ENCODE data around the gene NT5DC3. TPM values are rescaled to one million over a fixed set of nuclear protein-coding genes. Genes with fewer than 3 reads are reported as not detected.

The NT5DC3 gene
- total RNA-seq, 3 donors from 2014 or later (not counting 1 experiment from before 2014, with no cell fraction given) = 1.1 to 2.1 (median 1.4) TPM

DNA sequence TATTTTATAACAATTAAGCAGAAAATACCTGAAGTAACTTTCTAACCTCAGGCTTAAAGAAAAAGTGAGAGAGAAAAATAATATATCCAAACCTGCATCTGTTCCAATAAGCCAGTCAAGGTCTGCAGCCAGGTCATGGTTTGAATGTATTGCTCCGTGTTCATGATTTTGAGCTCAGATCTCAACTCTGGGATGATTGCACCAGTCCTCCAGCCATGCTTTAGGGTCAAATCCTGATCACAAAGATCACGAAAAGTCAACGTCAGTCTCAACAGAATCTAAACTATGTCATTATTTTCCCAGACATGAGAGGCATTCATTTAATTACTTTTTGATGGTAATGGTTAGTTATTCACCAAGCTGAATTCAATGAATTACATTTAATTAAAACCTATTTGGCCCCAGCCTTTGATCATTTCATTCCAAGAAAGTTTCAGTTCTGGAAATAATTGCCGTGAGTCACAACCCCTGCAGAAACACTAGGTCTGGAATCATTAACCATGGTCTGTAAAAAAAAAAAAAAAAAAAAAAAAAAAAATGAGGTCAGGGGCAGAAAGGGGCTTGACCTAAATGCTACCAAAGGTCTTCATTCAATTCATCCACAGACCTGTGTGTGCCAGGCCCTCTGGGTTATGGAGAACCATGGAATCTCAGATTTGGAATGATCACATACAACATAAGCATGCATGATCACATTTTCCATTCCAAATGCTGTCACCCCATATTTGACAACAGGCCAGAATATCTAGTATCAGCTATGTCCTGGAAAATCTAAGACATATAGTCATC is 55.6 kb downstream of the NT5DC3 start:
- no peaks in the 10 kb centered on the region for H3K4me1 ChIP-seq (ENCODE audit: control insufficient read depth, insufficient read depth, low read length)
- H3K27ac ChIP-seq (ENCODE audit: low read length) = no peak overlapping the region
- ATAC-seq = no peak
- TF ChIP-seq, protein P1, sequence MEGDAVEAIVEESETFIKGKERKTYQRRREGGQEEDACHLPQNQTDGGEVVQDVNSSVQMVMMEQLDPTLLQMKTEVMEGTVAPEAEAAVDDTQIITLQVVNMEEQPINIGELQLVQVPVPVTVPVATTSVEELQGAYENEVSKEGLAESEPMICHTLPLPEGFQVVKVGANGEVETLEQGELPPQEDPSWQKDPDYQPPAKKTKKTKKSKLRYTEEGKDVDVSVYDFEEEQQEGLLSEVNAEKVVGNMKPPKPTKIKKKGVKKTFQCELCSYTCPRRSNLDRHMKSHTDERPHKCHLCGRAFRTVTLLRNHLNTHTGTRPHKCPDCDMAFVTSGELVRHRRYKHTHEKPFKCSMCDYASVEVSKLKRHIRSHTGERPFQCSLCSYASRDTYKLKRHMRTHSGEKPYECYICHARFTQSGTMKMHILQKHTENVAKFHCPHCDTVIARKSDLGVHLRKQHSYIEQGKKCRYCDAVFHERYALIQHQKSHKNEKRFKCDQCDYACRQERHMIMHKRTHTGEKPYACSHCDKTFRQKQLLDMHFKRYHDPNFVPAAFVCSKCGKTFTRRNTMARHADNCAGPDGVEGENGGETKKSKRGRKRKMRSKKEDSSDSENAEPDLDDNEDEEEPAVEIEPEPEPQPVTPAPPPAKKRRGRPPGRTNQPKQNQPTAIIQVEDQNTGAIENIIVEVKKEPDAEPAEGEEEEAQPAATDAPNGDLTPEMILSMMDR (IDR thresholded peaks at IDR 0.05) = no peak
- no peaks in the 10 kb centered on the region for H3K36me3 Mint-ChIP-seq
- no peaks in the 10 kb centered on the region for H3K27me3 ChIP-seq (ENCODE audit: control insufficient read depth, insufficient read depth, low read length)
- no peak overlapping the region for H3K4me3 ChIP-seq (ENCODE audit: low read length)
- H3K36me3 ChIP-seq (ENCODE audit: control insufficient read depth, insufficient read depth, low read length) = peaks cover 2% of the 10 kb centered on the region
- intact Hi-C loops (cut with micrococcal nuclease) = no loop called here
- DNase-seq = no peak
- no peak overlapping the region for H3K27ac Mint-ChIP-seq
- WGBS (ENCODE audit: insufficient coverage) = 92% methylated on average over 2 of the region's 4 CpGs
- H3K27me3 Mint-ChIP-seq (ENCODE audit: low read depth in 2 of 2) = no peaks in the 10 kb centered on the region
- no peaks in the 10 kb centered on the region for H3K4me1 Mint-ChIP-seq
- H3K9me3 ChIP-seq (ENCODE audit: control insufficient read depth, insufficient read depth, low read length) = no peaks in the 10 kb centered on the region
- no peak overlapping the region for H3K4me3 Mint-ChIP-seq
- no peaks in the 10 kb centered on the region for H3K9me3 Mint-ChIP-seq

DNA sequence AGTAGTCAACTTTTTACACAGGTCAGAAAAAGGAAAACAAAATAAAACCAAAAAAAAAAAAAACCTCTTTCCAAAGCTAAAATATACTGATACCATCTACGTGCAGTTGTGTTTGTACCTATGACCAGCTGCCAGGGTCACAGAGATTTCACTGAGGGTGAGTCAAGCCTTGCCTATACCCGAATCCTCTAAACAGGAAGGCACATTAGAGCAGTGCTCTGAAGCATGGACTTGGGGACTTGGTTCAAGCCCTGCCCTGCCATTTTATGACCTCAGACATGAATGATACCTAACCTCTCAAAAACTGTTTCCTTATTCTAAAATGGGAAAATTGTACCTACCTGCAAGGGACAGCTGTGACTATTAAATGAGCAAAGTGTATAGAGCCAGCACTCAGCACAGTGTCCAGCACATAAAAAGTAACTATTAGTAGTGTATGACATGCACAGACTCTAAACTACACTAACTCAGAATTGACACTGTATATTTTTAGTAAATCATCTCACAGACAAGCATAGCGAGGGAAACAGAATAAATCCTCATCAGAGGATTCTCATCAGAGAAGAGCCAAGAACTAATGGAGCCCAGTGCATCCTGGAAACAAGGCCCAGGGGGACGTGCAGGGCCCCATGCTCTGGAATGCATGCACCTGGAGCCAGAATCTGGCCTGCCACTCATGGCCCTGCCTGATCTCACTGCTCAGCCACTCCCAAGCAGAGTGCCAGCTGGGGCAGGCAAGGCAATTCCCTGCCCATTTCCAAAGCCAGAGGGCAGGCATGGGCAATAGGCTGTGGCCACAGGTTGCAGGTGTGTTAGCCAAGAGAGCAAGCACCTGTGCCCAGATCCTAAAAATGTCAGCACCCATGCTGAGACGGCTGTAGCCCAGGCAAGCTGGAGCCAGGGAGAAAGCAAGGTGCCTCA is 57.0 kb downstream of the NT5DC3 start:
- WGBS (ENCODE audit: insufficient coverage) = 94% methylated on average over 5 of the region's 5 CpGs
- Histone ChIP-seq H3K4me1 (ENCODE audit: control insufficient read depth, insufficient read depth, low read length) (no peaks in the 10 kb centered on the region), H3K36me3 (ENCODE audit: control insufficient read depth, insufficient read depth, low read length) (peaks cover 10% of the 10 kb centered on the region), H3K27ac (ENCODE audit: low read length) (no peak overlapping the region), H3K9me3 (ENCODE audit: control insufficient read depth, insufficient read depth, low read length) (no peaks in the 10 kb centered on the region), H3K4me3 (ENCODE audit: low read length) (no peak overlapping the region), H3K27me3 (ENCODE audit: control insufficient read depth, insufficient read depth, low read length) (no peaks in the 10 kb centered on the region)
- H3K9me3 Mint-ChIP-seq = no peaks in the 10 kb centered on the region
- H3K4me1 Mint-ChIP-seq = no peaks in the 10 kb centered on the region
- ATAC-seq (no peak), DNase-seq (no peak)
- intact Hi-C loops (cut with micrococcal nuclease) = no loop called here
- H3K27ac Mint-ChIP-seq = no peak overlapping the region
- H3K36me3 Mint-ChIP-seq = no peaks in the 10 kb centered on the region
- TF ChIP-seq, protein P1 (IDR thresholded peaks at IDR 0.05) = no peak
- H3K27me3 Mint-ChIP-seq (ENCODE audit: low read depth in 2 of 2) = no peaks in the 10 kb centered on the region
- no peak overlapping the region for H3K4me3 Mint-ChIP-seq

DNA sequence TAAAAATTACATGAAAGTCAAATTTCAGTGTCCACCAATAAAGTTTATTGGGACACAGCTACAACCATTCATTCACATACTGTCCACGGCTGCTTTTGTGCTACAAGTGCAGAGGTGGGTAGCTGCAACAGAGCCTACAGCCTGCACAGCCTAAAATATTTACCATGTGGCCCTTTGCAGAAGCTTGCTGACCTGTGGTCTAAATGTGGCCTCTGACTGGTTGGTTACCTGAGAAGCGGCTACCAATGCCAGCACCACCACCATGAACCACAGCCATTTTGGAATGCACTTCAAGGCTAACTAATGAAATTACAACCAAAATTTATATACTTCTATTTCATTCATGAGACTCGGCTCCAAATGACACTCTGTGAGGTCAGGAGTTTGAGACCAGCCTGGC is 58.6 kb downstream of the NT5DC3 start:
- H3K27ac ChIP-seq (ENCODE audit: low read length) = no peak overlapping the region
- Mint-ChIP-seq H3K4me3 (no peak overlapping the region), H3K36me3 (no peaks in the 10 kb centered on the region), H3K27me3 (ENCODE audit: low read depth in 2 of 2) (no peaks in the 10 kb centered on the region), H3K4me1 (no peaks in the 10 kb centered on the region), H3K27ac (no peak overlapping the region), H3K9me3 (no peaks in the 10 kb centered on the region)
- no peak overlapping the region for H3K4me3 ChIP-seq (ENCODE audit: low read length)
- peaks cover 10% of the 10 kb centered on the region for H3K36me3 ChIP-seq (ENCODE audit: control insufficient read depth, insufficient read depth, low read length)
- H3K9me3 ChIP-seq (ENCODE audit: control insufficient read depth, insufficient read depth, low read length) = no peaks in the 10 kb centered on the region
- TF ChIP-seq, protein P1 (IDR thresholded peaks at IDR 0.05) = no peak
- DNase-seq = no peak
- WGBS (ENCODE audit: insufficient coverage) = 91% methylated on average over 3 of the region's 3 CpGs
- intact Hi-C loops (cut with micrococcal nuclease) = no loop called here
- H3K4me1 ChIP-seq (ENCODE audit: control insufficient read depth, insufficient read depth, low read length) = no peaks in the 10 kb centered on the region
- ATAC-seq = no peak
- H3K27me3 ChIP-seq (ENCODE audit: control insufficient read depth, insufficient read depth, low read length) = no peaks in the 10 kb centered on the region
